Neural cell (in vitro differentiated cells): Measurements from ENCODE around the gene CRACDL. TPM values are rescaled to one million over a fixed set of nuclear protein-coding genes. Genes with fewer than 3 reads are reported as not detected.

ENCODE experiments used
- H2AFZ ChIP-seq: fragments of 200-600, 300-800 bp; sonication (generic), shearing (Covaris generic); 2 replicates; pipeline ENCODE4 v1.6.0; 2014; ENCODE audit warnings: low read depth, mild to moderate bottlenecking, antibody characterized with exemption, low read length, moderate library complexity
- H3F3A ChIP-seq: fragments of 200-600 bp; shearing (Covaris generic); 2 replicates; pipeline ENCODE4 v1.6.1; 2016; ENCODE audit warnings: mild to moderate bottlenecking, moderate library complexity, mixed read lengths, antibody characterized with exemption, low read length; ENCODE audit not compliant: insufficient read depth, poor library complexity, severe bottlenecking
- H3K27ac ChIP-seq: fragments of 200-600, 300-800 bp; sonication (generic), shearing (Covaris generic); 2 replicates; pipeline ENCODE4 v1.5.1; 2014; ENCODE audit warnings: mild to moderate bottlenecking, low read length, moderate library complexity
- H3K27me3 ChIP-seq: fragments of 300-800, 200-600 bp; sonication (generic), shearing (Covaris generic); 2 replicates; pipeline ENCODE4 v1.6.0; 2014; ENCODE audit warnings: mild to moderate bottlenecking, low read depth, low read length, moderate library complexity; ENCODE audit not compliant: insufficient read depth
- H3K36me3 ChIP-seq: fragments of 300-800, 200-600 bp; sonication (generic), shearing (Covaris generic); 2 replicates; pipeline ENCODE4 v1.5.1; 2014; ENCODE audit warnings: mild to moderate bottlenecking, antibody characterized with exemption, low read length, moderate library complexity; ENCODE audit not compliant: insufficient read depth
- H3K4me2 ChIP-seq: fragments of 300-800, 200-600 bp; sonication (generic), shearing (Covaris generic); 2 replicates; pipeline ENCODE4 v1.6.0; 2014; ENCODE audit warnings: mild to moderate bottlenecking, low read length
- H3K4me3 ChIP-seq: fragments of 300-800, 200-600 bp; sonication (generic), shearing (Covaris generic); 2 replicates; pipeline ENCODE4 v1.5.1; 2014; ENCODE audit warnings: mild to moderate bottlenecking, low read length, moderate library complexity
- H3K79me2 ChIP-seq: fragments of 200-600 bp; shearing (Covaris generic); replicated peaks from 2 replicates; pipeline ENCODE4 v1.6.0; 2014; ENCODE audit warnings: mild to moderate bottlenecking, low read length, moderate library complexity; ENCODE audit not compliant: insufficient read depth
- H3K9ac ChIP-seq: fragments of 300-800, 200-600 bp; sonication (generic), shearing (Covaris generic); 2 replicates; pipeline ENCODE4 v1.6.1; 2016; ENCODE audit warnings: mild to moderate bottlenecking, low read length, mixed read lengths
- H3K9me2 ChIP-seq: fragments of 200-600 bp; shearing (Covaris generic); 2 replicates; pipeline ENCODE4 v1.6.1; 2016; ENCODE audit warnings: mild to moderate bottlenecking, low read length, mixed read lengths; ENCODE audit not compliant: insufficient read depth
- H3K9me3 ChIP-seq: fragments of 200-600, 300-800 bp; sonication (generic), shearing (Covaris generic); 2 replicates; pipeline ENCODE4 v1.6.1; 2016; ENCODE audit warnings: mild to moderate bottlenecking, mixed run types, low read length, moderate library complexity, mixed read lengths
- H4K20me1 ChIP-seq: fragments of 200-600 bp; shearing (Covaris generic); 2 replicates; pipeline ENCODE4 v1.6.1; 2016; ENCODE audit warnings: mild to moderate bottlenecking, mixed run types; ENCODE audit not compliant: insufficient read depth
- EP300 ChIP-seq: fragments of 450-650 bp; conservative IDR thresholded peaks from 2 replicates; pipeline ENCODE4 v1.6.1; 2014; ENCODE audit warnings: antibody characterized with exemption, mild to moderate bottlenecking, moderate library complexity; ENCODE audit not compliant: poor library complexity, severe bottlenecking
- EZH2 ChIP-seq: fragments of 200-600, 300-800 bp; shearing (Covaris generic), sonication (generic); IDR thresholded peaks from 2 replicates; pipeline ENCODE4 v1.6.1; 2014; ENCODE audit warnings: antibody characterized with exemption, low read length, borderline replicate concordance, mild to moderate bottlenecking; ENCODE audit not compliant: insufficient read depth, poor library complexity, severe bottlenecking
- MXI1 ChIP-seq: fragments of 450-650 bp; conservative IDR thresholded peaks from 2 replicates; pipeline ENCODE4 v1.6.1; 2014; ENCODE audit warnings: antibody characterized with exemption, mild to moderate bottlenecking; ENCODE audit not compliant: poor library complexity, severe bottlenecking
- POLR2AphosphoS5 ChIP-seq: IDR thresholded peaks from 2 replicates; pipeline ENCODE4 v1.6.1; 2012
- RAD21 ChIP-seq: fragments of 450-650 bp; conservative IDR thresholded peaks from 2 replicates; pipeline ENCODE4 v1.6.1; 2014; ENCODE audit warnings: antibody characterized with exemption, mild to moderate bottlenecking, moderate library complexity
- SMC3 ChIP-seq: fragments of 450-650 bp; conservative IDR thresholded peaks from 2 replicates; pipeline ENCODE4 v1.6.1; 2014; ENCODE audit warnings: antibody characterized with exemption, mild to moderate bottlenecking, moderate library complexity; ENCODE audit not compliant: poor library complexity
- TAF1 ChIP-seq: IDR thresholded peaks from 2 replicates; pipeline ENCODE4 v1.6.1; 2012; ENCODE audit warnings: low read depth
- polyA plus RNA-seq: library from polyadenylated mRNA; depleted of rRNA; stranded (reverse); fragments of >200 nt; gene quantifications from 2 replicates; pipeline ENCODE4 v1.2.3, GENCODE V29; 2014
- TF ChIP-seq, protein P1 (sequence below): fragments of 450-650 bp; IDR thresholded peaks from 2 replicates; pipeline ENCODE4 v1.5.1; 2014; ENCODE audit warnings: antibody characterized with exemption, mild to moderate bottlenecking, moderate library complexity; ENCODE audit not compliant: poor library complexity, severe bottlenecking
- TF ChIP-seq, protein P2 (sequence below): IDR thresholded peaks from 2 replicates; pipeline ENCODE4 v1.6.1; 2012; ENCODE audit warnings: borderline replicate concordance

Gene CRACDL
- polyA plus RNA-seq, 1 donor from 2014 or later: 0.85 TPM

DNA sequence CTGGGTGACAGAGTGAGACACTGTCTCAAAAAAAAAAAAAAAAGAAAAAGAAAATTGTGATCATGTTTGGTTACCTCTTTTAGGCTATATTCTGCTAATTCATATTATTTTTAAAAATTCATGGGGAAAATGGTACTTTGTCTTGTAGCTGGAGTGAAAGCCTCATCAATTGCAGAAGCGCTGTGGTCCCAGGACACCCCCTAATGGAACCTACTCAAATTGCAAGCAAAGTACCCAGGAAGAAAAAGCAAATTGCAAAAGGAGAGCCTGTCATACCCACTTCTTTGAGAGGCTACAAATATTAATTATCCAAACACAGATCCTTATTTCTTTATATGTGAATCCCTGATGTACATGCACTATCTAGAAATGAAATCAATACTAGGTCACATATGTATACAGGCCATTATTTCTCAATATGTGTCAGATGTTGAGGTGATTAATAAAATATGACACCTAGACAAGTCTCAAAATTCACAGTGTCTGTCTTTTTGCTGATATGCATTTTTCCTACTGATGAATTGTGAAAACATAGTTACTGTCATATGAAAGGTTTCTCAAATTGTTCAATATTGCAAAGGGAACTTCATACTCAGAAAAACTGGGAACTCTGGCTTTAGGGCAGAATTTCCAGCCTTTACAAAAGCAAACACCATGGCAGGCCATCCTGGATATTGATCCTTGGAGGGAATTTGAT lies 12.6 kb downstream of the CRACDL start:
- Histone ChIP-seq H3K79me2 (no peaks in the 10 kb centered on the region), H2AFZ (no peak overlapping the region), H3K9ac (no peak overlapping the region), H3F3A (no peaks in the 10 kb centered on the region), H3K9me2 (no peaks in the 10 kb centered on the region), H3K4me3 (no peak overlapping the region), H3K27me3 (no peaks in the 10 kb centered on the region), H3K4me2 (no peak overlapping the region), H3K9me3 (no peaks in the 10 kb centered on the region), H4K20me1 (no peaks in the 10 kb centered on the region), H3K27ac (no peak overlapping the region), H3K36me3 (no peaks in the 10 kb centered on the region)
- TF ChIP-seq POLR2AphosphoS5 (no peak), EZH2 (no peak), TAF1 (no peak)
- TF ChIP-seq, protein P1, sequence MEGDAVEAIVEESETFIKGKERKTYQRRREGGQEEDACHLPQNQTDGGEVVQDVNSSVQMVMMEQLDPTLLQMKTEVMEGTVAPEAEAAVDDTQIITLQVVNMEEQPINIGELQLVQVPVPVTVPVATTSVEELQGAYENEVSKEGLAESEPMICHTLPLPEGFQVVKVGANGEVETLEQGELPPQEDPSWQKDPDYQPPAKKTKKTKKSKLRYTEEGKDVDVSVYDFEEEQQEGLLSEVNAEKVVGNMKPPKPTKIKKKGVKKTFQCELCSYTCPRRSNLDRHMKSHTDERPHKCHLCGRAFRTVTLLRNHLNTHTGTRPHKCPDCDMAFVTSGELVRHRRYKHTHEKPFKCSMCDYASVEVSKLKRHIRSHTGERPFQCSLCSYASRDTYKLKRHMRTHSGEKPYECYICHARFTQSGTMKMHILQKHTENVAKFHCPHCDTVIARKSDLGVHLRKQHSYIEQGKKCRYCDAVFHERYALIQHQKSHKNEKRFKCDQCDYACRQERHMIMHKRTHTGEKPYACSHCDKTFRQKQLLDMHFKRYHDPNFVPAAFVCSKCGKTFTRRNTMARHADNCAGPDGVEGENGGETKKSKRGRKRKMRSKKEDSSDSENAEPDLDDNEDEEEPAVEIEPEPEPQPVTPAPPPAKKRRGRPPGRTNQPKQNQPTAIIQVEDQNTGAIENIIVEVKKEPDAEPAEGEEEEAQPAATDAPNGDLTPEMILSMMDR: no peak

DNA sequence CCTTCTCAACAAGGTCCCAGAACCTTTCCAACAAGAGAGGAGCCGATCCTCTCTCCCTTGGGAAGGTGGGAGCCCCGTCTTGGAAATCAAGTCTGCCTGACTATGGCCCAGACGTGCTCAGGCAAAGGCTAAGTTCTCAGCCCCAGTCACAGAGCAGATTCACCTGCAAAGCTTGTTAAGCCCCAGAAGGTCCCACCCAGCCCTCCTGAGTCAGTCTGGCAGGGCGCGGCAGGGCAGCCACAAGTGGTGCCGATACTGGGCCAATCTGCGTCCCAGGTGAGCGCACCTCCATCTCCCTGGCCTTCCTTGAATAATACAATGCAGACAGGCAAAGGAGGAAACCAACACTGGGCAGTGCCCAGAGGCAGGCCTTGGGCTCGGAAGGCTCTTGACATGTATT lies 15.0 kb downstream of the CRACDL start:
- H3K4me3 ChIP-seq: no peak overlapping the region
- no peak overlapping the region for H3K27ac ChIP-seq
- no peaks in the 10 kb centered on the region for H3K9me2 ChIP-seq
- H3K36me3 ChIP-seq: no peaks in the 10 kb centered on the region
- H3K79me2 ChIP-seq: no peaks in the 10 kb centered on the region
- no peaks in the 10 kb centered on the region for H3F3A ChIP-seq
- no peak overlapping the region for H3K9ac ChIP-seq
- H2AFZ ChIP-seq: no peak overlapping the region
- H3K9me3 ChIP-seq: no peaks in the 10 kb centered on the region
- no peak for TF ChIP-seq TAF1
- no peak for TF ChIP-seq MXI1
- TF ChIP-seq SMC3: no peak
- no peak for TF ChIP-seq EZH2
- no peak for TF ChIP-seq EP300
- TF ChIP-seq, protein P2, sequence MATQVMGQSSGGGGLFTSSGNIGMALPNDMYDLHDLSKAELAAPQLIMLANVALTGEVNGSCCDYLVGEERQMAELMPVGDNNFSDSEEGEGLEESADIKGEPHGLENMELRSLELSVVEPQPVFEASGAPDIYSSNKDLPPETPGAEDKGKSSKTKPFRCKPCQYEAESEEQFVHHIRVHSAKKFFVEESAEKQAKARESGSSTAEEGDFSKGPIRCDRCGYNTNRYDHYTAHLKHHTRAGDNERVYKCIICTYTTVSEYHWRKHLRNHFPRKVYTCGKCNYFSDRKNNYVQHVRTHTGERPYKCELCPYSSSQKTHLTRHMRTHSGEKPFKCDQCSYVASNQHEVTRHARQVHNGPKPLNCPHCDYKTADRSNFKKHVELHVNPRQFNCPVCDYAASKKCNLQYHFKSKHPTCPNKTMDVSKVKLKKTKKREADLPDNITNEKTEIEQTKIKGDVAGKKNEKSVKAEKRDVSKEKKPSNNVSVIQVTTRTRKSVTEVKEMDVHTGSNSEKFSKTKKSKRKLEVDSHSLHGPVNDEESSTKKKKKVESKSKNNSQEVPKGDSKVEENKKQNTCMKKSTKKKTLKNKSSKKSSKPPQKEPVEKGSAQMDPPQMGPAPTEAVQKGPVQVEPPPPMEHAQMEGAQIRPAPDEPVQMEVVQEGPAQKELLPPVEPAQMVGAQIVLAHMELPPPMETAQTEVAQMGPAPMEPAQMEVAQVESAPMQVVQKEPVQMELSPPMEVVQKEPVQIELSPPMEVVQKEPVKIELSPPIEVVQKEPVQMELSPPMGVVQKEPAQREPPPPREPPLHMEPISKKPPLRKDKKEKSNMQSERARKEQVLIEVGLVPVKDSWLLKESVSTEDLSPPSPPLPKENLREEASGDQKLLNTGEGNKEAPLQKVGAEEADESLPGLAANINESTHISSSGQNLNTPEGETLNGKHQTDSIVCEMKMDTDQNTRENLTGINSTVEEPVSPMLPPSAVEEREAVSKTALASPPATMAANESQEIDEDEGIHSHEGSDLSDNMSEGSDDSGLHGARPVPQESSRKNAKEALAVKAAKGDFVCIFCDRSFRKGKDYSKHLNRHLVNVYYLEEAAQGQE: no peak
- TF ChIP-seq RAD21: no peak
- no peak for TF ChIP-seq POLR2AphosphoS5
- TF ChIP-seq, protein P1: no peak
- H3K4me2 ChIP-seq: no peak overlapping the region
- no peaks in the 10 kb centered on the region for H4K20me1 ChIP-seq
- H3K27me3 ChIP-seq: no peaks in the 10 kb centered on the region
